Stomach (tissue), 9 donors: ENCODE data around the gene KIF6. TPM values are rescaled to one million over a fixed set of nuclear protein-coding genes. Genes with fewer than 3 reads are reported as not detected.

Source experiments
- DNase-seq, 2 donors: peaks; one replicate each; pipeline versions ENCODE4 v3.0.0 to v3.0.0-alpha.2; 2013 to 2019
- H3K27ac ChIP-seq, 5 donors: fragments of 200-600 bp in 4 of 5; sonication (generic) in 4 of 5; one replicate each; pipeline ENCODE4 v1.5.1; 2013 to 2019; ENCODE audit warnings: mild to moderate bottlenecking in 1 of 5, moderate library complexity in 1 of 5
- H3K27me3 ChIP-seq, 3 donors: fragments of 200-600 bp; sonication (generic); one replicate each; pipeline ENCODE4 v1.5.1; 2017 to 2019; ENCODE audit warnings: mixed run types in 1 of 3
- H3K36me3 ChIP-seq, 4 donors: fragments of 200-600 bp; sonication (generic); 1 replicate in 3 of 4; 2 replicates in 1 of 4; pipeline ENCODE4 v1.5.1; 2016 to 2019
- H3K4me1 ChIP-seq, 4 donors: fragments of 200-600 bp; sonication (generic); one replicate each; pipeline ENCODE4 v1.5.1; 2016 to 2019
- H3K4me3 ChIP-seq, 4 donors: fragments of 200-600 bp; sonication (generic) in 3 of 4; one replicate each; pipeline ENCODE4 v1.5.1; 2016 to 2019; ENCODE audit warnings: mild to moderate bottlenecking in 1 of 4
- H3K9me3 ChIP-seq, 4 donors: fragments of 200-600 bp; sonication (generic); one replicate each; pipeline ENCODE4 v1.5.1; 2016 to 2019
- CTCF ChIP-seq, 7 experiments: fragments of 450-650 bp in 4 of 7; fragments of 200-600 bp in 3 of 7; sonication (generic) in 3 of 7; IDR thresholded peaks; one replicate each; pipeline ENCODE4 v1.5.1; 2016 to 2019; ENCODE audit warnings: antibody characterized with exemption in 7 of 7, control low read depth in 2 of 7, mild to moderate bottlenecking in 1 of 7
- EP300 ChIP-seq: sonication (generic); formaldehyde crosslinking; IDR thresholded peaks from one replicate; pipeline ENCODE4 v1.6.1; 2017; ENCODE audit warnings: antibody characterized with exemption
- POLR2A ChIP-seq, 4 donors: fragments of 450-650 bp; IDR thresholded peaks; one replicate each; pipeline ENCODE4 v1.6.1; 2016; ENCODE audit warnings: antibody characterized with exemption in 4 of 4, control low read depth in 2 of 4, mild to moderate bottlenecking in 1 of 4, moderate library complexity in 1 of 4
- POLR2AphosphoS5 ChIP-seq, 3 donors: sonication (generic); formaldehyde crosslinking; IDR thresholded peaks; one replicate each; pipeline ENCODE4 v1.6.1; 2016; ENCODE audit warnings: antibody characterized with exemption in 3 of 3
- WGBS, 5 donors: extraction: QIAGEN DNeasy Blood & Tissue Kit in 3 of 5; methylation state at CpG; one replicate each; pipeline versions ENCODE4 v1.1.5 to v1.1.7; 2013 to 2018; 5-methylcytosine and 5-hydroxymethylcytosine counted together
- intact Hi-C: fragments of 100-400 bp; cut with DNase I; formaldehyde crosslinking; loops from one replicate; pipeline ENCODE4 v1.15.1; 2023; ENCODE audit warnings: low total_unique reads
- polyA plus RNA-seq, 3 donors: library from polyadenylated mRNA; stranded (reverse); fragments of 200-250 nt; gene quantifications; one replicate each; pipeline ENCODE4 v1.2.3, GENCODE V29; 2013
- total RNA-seq, 5 donors: library from RNA; depleted of rRNA; stranded (reverse); fragments of >200 nt; gene quantifications; one replicate each; pipeline versions ENCODE4 v1.1.0 to v1.2.3, GENCODE V29; 2014 to 2016
- donor health status: healthy with polysubstance abuse.
- donor health status: Bipolar disorder and iron deficiency.
- donor health status: healthy.

KIF6 gene
- total and polyA plus RNA-seq, 8 donors, result 0.25 to 9.8 (median 0.37) TPM; not detected in 3

- Histone ChIP-seq H3K36me3 (no peaks in the 10 kb centered on the region), H3K4me1 (peaks cover 0 to 9% (median 0%) of the 10 kb centered on the region in 4 donors), H3K27me3 (no peaks in the 10 kb centered on the region), H3K4me3 (no peak overlapping the region), H3K9me3 (no peaks in the 10 kb centered on the region), H3K27ac (no peak overlapping the region)
- peak in 1 of 2 donors; percentile 81 for DNase-seq
- TF ChIP-seq EP300 (no peak), POLR2AphosphoS5 (IDR thresholded peaks at IDR 0.05) (no peak), POLR2A (IDR thresholded peaks at IDR 0.05) (no peak), CTCF (IDR thresholded peaks at IDR 0.05) (no peak)
- WGBS, 5 donors, result 16 to 26% (median 18%) methylated on average over 3 of the region's 3 CpGs
- intact Hi-C loops, result no loop called here
Observed at GRCh38 chr6:39610221-39610620, 115.0 kb downstream of the KIF6 start.

DNA sequence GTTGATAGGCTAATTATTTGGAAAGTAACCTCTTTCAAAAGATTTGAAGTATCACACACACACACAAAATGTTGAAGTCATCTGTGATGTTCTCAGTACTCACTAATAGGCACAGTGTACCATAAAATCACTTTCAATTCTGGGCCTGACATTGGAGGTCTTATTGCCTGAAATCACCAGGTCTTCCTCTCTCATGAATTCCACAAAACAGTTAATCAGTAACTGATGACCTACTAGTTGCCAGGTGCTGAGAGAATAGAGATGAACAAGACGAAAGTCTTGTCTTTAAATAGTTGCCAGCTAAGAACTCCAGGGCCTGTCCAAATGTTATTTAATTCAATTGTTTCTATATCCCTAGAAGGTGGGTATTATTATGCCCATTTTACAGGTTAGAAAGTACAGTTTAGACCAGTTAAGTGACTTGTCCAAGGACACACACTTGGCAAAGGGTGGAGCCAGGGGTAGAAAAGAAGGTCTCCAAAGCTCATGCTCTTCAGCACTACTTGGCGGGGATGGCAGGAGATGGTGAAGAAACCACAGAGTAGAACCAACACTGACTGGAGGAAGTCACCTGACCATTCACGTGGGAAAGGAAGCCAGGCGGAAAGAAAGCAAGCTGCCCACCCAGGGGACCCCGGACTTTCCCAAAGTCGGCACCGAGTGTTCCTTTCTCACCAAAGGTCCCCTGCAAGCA lies 116.4 kb downstream of the KIF6 start:
- Histone ChIP-seq H3K36me3 (no peaks in the 10 kb centered on the region), H3K4me1 (peaks cover 0 to 9% (median 0%) of the 10 kb centered on the region in 4 donors), H3K27ac (no peak overlapping the region), H3K9me3 (no peaks in the 10 kb centered on the region), H3K27me3 (no peaks in the 10 kb centered on the region), H3K4me3 (no peak overlapping the region)
- no peak for DNase-seq
- WGBS, 5 donors, result 80 to 88% (median 85%) methylated on average over 7 of the region's 7 CpGs
- TF ChIP-seq CTCF (IDR thresholded peaks at IDR 0.05), result no peak
- no peak for TF ChIP-seq EP300
- no peak for TF ChIP-seq POLR2AphosphoS5 (IDR thresholded peaks at IDR 0.05)
- TF ChIP-seq POLR2A (IDR thresholded peaks at IDR 0.05), result no peak
- intact Hi-C loops, result no loop called here

DNA sequence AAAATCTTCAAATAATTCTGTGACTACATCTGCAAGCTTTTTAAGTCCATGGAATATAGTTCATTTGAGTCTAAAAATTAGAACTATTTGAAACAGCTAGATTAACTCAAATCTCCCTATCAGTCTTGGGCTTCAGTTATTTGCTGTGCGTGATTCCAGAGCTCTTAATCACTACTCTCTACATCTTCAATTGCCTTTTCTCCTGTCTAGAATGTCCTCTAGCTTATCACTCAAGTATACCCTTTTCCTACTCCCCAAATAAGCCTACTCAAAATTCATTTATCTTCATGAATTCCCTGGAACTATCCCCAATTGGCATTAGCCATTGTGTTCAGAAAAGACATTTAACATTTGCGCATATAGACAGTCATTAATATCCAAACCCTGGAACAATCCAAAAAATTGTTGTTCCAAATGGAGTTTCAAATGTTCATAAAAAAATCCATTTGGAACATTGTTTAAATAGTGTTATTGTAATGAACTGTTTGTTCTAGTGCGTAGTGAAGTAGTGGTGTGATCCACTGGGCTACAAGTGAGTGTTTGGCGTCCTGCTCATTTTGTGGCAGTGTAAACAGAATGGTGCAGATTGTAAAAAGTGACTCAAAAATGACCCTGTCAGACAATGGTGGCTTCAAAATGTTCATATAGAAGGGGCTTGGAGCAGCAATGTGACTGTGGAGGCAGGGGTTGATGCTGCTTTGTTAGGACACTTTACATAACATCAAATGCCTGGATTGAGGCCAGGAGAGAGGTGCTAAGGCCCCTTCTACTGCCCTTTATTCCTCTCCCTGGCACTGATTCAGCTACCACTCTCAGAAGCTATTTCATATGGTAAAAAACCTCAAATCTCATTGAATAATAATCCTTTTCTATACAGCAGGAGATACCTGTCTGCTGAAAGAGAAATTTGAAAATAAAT lies 122.3 kb downstream of the KIF6 start:
- 54 to 63% (median 58%) methylated on average over 4 of the region's 4 CpGs for WGBS, 5 donors
- Histone ChIP-seq H3K9me3 (no peaks in the 10 kb centered on the region), H3K4me3 (no peak overlapping the region), H3K36me3 (no peaks in the 10 kb centered on the region), H3K4me1 (peaks cover 0 to 5% (median 0%) of the 10 kb centered on the region in 4 donors), H3K27me3 (no peaks in the 10 kb centered on the region), H3K27ac (no peak overlapping the region)
- DNase-seq, result peak in 1 of 2 donors; percentile 49
- TF ChIP-seq POLR2AphosphoS5 (IDR thresholded peaks at IDR 0.05) (no peak), CTCF (IDR thresholded peaks at IDR 0.05) (no peak), POLR2A (IDR thresholded peaks at IDR 0.05) (no peak), EP300 (no peak)
- intact Hi-C loops, result no loop called here

GRCh38 chr6:39599973-39600372 lies 125.2 kb downstream of the KIF6 start:
- intact Hi-C loops, result no loop called here
- TF ChIP-seq POLR2AphosphoS5 (IDR thresholded peaks at IDR 0.05), result no peak
- no peak for TF ChIP-seq CTCF (IDR thresholded peaks at IDR 0.05)
- TF ChIP-seq EP300, result no peak
- TF ChIP-seq POLR2A (IDR thresholded peaks at IDR 0.05), result no peak
- H3K4me1 ChIP-seq, result peaks cover 0 to 5% (median 0%) of the 10 kb centered on the region in 4 donors
- H3K36me3 ChIP-seq, result no peaks in the 10 kb centered on the region
- 49 to 69% (median 59%) methylated on average over 2 of the region's 2 CpGs for WGBS, 5 donors
- no peak overlapping the region for H3K4me3 ChIP-seq
- H3K9me3 ChIP-seq, result no peaks in the 10 kb centered on the region
- no peak overlapping the region for H3K27ac ChIP-seq
- no peaks in the 10 kb centered on the region for H3K27me3 ChIP-seq
- DNase-seq, result peak in 1 of 2 donors; percentile 25
